ENCODE results near the gene MRPL39. TPM values are rescaled to one million over a fixed set of nuclear protein-coding genes. Genes with fewer than 3 reads are reported as not detected.

Gene MRPL39
- polyA plus RNA-seq, 3 donors = 23.1 to 26.5 (median 24.1) TPM

DNA sequence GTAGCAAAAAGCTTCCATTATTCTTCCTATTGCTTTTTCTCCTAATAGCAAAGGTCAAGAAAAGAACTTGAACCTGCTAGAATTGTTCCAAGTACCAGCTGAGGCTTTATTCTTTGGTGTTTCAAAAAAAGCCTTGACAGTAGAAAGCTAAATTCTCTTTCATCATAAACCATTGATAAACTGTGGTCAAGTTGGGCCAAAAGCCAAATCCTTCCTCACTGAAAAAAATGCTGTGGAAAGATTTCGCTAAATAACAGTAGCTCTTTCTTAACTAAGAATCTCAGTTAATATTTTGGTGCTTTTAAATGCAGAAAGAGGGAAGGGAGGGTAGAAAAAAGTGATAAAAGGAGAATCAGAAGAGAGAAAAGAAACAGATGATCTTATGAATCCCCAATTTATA, 17.8 kb upstream of the MRPL39 start:
- 75 to 79% (median 77%) methylated on average over 1 of the region's 1 CpG for WGBS, 3 donors
- no peak overlapping the region for H3K27ac ChIP-seq (ENCODE audit: low read depth, low read length)

DNA sequence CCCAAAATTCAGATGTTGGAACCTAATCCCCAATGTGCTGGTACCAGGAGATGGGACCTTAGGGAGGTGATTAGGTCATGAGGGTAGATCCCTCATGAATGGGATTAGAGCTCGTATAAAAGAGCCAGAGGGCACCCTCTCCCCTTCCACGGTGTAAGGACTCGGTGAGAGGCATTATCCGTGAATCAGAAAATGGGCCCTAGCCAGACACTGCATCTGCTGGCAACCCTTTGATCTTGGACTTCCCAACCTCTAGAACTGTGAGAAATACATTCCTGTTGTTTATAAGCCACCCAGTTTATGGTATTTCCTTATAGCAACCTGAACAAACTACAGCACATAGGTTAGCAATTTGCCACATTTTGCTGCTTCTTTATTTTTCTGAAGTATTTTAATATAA, 17.2 kb upstream of the MRPL39 start:
- 67 to 91% (median 83%) methylated on average over 4 of the region's 4 CpGs for WGBS, 3 donors
- H3K27ac ChIP-seq (ENCODE audit: low read depth, low read length) = no peak overlapping the region

DNA sequence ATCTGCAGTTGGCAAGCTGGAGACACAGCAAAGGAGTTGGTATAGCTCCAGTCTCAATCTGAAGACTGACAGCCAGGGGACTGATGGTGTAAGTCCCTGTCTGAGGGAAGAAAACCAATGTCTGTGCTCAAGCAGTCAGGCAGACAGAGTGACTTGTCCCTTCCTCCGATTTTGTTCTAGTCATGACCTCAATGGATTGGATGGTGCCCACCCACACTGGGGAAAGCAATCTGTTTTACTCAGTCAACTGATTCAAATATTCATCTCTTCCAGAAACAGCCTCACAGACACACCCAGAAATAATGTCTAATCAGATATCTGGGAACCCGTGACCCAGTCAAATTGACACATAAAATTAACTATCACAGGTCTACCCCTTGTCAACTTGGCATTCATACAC, 11.9 kb upstream of the MRPL39 start:
- WGBS, 3 donors = 59 to 79% (median 73%) methylated on average over 2 of the region's 2 CpGs

DNA sequence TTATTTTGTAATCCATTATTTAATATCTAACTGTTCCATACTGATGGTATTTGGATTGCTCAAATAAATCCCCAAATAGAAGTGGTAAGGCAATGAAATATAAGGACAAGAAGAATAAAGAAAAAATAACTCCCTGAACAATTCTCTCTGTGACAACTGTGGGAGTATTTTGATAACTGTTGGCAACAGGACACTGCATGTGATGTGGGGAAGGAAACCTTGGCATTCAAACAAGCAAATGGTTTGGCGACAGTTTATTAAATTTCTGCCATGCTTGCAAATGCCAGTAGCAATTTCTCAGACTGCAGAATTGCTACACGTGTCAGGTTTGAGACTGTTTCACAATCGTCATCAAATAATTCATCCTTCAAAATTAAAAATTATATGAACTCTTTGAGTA, 8.6 kb upstream of the MRPL39 start:
- no peak overlapping the region for H3K27ac ChIP-seq (ENCODE audit: low read depth, low read length)
- 55 to 61% (median 57%) methylated on average over 3 of the region's 3 CpGs for WGBS, 3 donors

More for the DNA sequence above, 11.9 kb upstream of the MRPL39 start:
- no peak overlapping the region for H3K27ac ChIP-seq (ENCODE audit: low read depth, low read length)

DNA sequence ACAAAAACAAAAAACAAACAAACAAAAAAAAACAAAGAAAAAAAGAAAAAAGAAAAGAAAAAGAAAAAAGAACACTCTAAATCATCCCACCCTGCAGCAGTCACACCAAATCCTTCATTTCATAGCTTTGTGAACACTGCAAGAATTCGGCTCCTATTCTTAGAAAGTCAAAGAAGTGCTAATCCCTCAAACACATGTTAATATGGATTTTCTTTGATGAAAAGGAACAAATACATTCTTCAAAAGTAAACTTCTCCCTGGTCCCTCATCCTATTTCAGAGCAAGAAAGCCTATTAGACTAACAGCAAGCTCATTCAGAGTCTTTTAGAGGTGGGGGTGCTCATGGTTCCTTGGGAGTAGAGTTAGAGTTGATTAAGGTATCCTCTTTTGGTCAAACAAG, 7.2 kb upstream of the MRPL39 start:
- WGBS, 3 donors = 94 to 95% (median 94%) methylated on average over 1 of the region's 1 CpG
- H3K27ac ChIP-seq (ENCODE audit: low read depth, low read length) = no peak overlapping the region

DNA sequence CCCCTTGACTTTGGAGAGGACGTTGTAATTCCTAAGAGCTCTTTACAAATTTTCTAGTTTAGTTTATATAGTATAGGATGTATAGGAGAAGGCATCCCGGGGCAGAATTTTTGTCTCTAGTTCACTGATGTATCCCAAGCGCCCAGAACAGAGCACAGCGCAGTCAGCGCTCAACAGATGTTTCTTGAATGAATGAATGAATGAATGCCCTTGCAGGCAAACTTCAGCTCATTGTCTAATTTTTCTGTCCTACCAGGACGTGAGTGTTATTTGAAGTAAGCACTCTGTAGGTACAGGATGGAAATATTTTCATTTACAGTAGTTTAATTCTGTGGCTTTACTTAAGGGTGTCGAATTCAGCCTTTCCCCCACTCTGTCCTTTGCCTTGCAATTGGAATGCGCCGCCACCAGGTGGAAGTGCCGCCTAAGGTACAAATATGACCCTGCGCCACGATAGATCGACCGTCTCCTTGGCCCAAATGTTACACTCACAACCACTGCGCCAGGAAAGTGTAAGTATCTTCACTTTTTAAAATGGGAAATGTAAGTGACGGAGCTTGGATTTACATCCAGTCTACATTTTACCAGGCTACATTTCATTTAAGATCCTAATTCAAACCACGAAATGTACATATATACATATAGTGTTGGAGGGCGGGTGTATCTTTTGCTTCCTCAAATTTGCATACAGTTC, 910 bp upstream of the MRPL39 start:
- WGBS, 3 donors = 5 to 7% (median 5%) methylated on average over 18 of the region's 18 CpGs
- no peak overlapping the region for H3K27ac ChIP-seq (ENCODE audit: low read depth, low read length)

DNA sequence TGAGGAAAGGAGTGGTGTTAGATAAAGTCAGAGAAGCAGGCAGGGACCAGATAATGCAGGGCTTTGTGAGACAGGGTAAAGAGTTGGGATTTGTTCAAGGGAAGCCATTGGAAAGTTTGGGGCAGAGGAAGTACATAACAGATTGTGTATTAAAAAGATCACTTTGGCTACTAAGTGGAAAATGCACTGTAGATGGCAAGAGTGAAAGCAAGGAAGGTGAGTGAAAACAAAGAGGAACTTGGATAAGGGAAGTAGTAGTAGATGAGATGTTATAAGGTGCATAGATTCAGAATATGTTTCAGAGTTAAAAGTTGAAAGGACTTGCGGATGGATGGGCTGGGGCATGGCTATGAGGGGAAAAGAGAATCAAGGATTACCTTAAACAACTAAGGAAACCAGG, 17.4 kb downstream of the MRPL39 start:
- 92 to 100% (median 98%) methylated on average over 1 of the region's 1 CpG for WGBS, 3 donors

DNA sequence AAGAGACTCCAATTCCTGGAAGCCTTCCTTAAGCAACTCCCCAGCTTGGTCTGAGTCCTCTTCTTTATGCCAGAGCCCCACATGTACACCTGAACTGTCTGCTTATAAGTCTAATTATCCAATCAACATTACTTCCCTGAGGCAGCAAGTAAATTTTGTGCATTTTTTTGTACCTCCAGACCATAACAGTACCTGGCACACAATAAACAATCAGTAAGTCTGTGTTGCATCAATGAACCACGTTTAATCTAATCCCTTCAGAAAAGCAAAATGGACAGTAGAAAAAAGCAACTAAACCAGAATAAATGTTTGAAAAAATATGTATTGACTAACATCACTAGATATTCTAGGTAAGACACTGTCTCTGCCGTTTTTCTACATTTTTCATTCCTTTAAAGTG, 20.5 kb downstream of the MRPL39 start:
- no peak overlapping the region for H3K27ac ChIP-seq (ENCODE audit: low read depth, low read length)
- 80 to 84% (median 84%) methylated on average over 2 of the region's 2 CpGs for WGBS, 3 donors

More for the DNA sequence above, 17.4 kb downstream of the MRPL39 start:
- H3K27ac ChIP-seq (ENCODE audit: low read depth, low read length) = no peak overlapping the region

DNA sequence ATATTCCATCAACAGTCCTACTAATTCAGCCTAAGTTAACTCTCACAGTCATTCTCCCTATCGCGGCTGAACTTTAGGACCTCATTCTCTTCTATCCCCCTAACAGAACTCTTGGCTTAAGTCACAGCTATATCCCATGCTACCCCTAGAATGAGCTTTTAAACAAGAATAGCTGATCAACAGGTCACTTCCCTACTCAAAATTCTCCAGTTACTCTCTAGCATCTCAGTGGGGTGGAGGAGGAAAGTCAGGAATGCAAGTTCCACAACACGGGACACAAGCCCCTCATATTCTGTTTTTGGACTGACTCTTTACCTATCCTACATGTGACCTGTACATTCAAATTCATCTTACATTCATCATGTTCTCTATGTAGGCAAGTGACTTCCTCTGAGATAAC, 21.0 kb downstream of the MRPL39 start:
- 93 to 99% (median 98%) methylated on average over 3 of the region's 3 CpGs for WGBS, 3 donors

DNA sequence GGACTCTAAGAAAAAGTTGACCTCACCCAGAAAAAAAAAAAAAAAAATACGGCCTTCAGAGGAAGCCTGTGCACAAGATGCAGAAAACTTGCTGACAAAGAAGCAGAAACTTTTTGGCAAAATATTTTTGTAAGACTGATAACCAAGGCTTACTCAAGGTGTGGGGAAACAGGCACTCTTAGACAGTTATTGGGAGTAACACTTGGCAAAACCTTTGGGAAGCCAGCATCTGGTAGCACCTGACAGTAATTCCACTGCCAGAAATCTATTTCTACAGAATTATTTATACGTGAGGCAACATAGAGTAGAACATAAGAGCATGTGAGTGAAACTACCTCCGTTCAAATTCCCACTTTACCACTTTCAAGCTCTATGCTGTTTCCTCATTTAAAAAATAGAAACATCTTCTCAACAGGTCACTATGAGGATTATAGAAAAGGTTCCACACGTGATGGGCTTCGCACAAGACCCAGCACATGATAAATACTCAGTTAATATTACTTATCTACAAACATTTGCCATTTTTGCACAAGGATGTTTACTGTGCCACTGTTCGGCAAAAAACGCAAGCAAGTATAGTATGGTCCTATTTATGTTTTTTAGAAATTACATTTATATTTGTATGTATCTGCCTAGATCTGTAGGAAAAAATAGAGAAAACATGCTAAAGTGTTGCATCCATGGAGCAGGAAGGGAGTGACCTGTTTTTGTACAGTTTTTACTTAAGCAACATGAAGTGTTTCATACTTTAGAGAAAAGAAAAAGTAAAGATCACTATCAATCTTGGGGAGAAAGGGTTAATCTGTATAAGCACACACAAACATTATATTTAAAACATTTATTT, 22.2 kb downstream of the MRPL39 start:
- H3K27ac ChIP-seq (ENCODE audit: low read depth, low read length) = no peak overlapping the region
- 42 to 87% (median 86%) methylated on average over 7 of the region's 7 CpGs for WGBS, 3 donors

More for the DNA sequence above, 21.0 kb downstream of the MRPL39 start:
- no peak overlapping the region for H3K27ac ChIP-seq (ENCODE audit: low read depth, low read length)

DNA sequence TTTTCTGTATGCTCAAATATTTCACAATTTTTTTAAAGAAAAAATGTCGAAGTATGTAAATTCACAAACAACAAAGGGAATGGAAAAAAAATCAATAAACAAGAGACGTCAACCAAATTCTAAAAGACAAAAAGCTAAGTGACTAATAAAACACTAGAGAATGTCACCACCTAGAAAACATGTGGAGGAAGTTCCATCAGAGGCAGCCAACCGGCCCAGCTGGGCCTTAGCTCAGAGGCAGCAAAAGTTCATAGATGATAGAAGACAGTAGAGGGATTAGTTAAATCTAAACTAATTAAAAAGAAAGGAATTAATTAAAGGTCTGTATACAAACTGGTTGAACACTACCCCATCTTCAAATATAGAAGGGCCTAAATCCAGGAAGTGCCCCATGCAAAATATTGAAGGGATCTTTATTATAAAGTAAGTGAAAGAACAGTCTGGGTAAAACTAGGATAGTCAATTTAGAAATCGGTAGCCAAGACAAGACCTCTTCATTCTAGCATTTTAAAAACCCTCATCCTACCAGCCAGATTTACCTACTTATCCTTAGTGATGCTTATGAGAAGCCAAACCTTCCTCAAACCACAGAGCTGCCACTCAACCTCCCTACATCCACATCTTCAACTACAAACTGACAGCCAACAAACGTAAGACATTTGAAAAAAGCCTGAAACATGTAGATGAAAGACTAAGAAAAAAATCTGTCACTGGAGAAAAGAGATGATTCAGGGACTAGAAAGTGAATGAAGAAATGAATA, 23.7 kb downstream of the MRPL39 start:
- H3K27ac ChIP-seq (ENCODE audit: low read depth, low read length) = no peak overlapping the region
- 77 to 86% (median 78%) methylated on average over 5 of the region's 5 CpGs for WGBS, 3 donors

DNA sequence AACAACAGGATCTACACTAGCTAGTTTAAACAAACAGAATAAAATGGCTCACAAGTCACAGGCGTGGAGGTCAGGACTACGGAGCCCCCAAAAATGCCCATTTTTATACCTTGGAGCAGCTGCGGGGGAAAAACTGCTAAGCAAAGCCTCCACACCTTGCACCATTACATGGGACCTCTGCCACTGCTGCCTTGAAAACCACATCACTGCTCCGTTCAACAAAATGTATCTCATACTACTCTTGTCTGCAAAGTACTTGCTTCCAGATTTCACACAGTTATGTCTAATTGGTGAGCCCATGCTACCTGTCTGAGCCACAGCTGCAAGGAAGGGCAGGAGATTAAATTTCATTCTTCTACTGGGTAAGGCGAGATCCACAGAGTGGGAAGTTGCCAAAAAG, 24.4 kb downstream of the MRPL39 start:
- WGBS, 3 donors = 88 to 90% (median 89%) methylated on average over 5 of the region's 5 CpGs
- no peak overlapping the region for H3K27ac ChIP-seq (ENCODE audit: low read depth, low read length)

DNA sequence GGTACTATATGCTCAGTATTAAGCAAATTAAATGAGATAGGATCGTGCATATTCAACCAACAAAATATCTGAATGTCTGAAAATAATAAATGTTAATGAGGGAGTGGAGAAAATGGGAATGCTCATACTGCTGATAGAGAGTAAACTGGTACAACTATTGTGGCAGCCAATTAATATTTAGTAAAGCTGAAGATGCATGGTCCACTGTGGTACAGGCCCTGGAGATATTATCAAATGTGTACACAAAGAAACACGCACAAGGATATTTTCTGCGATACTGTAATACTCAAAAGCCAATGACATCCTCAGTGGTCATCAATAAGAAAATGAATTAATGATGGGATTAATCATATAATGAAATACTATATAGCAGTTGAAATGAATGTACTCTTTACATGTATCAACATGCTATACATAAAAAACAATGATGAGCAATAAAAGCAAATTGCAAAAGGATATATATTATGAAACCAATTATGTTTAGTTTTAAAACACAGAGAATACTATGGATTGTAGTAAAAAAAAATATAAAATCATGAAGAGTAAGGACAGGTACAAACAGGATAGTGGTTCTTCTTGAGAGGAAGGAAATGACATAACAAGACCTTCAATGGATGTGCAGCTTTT, 25.0 kb downstream of the MRPL39 start:
- 97 to 99% (median 98%) methylated on average over 3 of the region's 3 CpGs for WGBS, 3 donors
- no peak overlapping the region for H3K27ac ChIP-seq (ENCODE audit: low read depth, low read length)

DNA sequence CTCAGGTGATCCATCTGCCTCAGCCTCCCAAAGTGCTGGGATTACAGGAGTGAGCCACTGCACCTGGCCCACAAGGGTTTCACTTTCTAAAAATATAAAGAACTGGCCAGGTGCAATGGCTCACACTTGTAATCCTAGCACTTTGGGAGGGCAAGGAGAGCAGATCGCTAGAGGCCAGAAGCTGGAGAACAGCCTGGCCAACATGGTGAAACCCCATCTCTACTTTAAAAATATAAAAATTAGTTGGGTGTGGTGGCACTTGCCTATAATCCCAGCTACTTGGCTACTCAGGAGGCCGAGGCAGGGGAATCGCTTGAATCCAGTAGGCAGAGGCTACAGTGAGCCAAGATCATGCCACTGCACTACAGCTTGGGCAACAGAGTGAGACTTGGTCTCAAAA, 25.7 kb downstream of the MRPL39 start:
- no peak overlapping the region for H3K27ac ChIP-seq (ENCODE audit: low read depth, low read length)
- WGBS, 3 donors = 95 to 100% (median 98%) methylated on average over 3 of the region's 3 CpGs

DNA sequence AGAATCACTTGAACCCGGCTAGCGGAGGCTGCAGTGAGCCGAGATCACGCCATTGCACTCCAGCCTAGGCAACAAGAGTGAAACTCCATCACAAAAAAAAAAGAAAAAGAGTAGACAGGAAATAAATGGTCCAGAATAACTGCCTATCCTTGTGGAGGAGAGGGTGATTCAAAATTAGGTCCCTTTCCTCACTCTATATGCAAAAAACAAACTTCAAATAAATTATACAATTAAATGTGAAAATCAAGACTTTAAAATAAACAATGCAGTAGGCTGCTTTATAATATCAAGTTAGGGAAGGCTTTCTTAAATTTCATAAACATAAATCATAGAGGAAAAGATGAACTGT, 26.4 kb downstream of the MRPL39 start:
- WGBS, 3 donors = 96 to 98% (median 98%) methylated on average over 4 of the region's 4 CpGs
- no peak overlapping the region for H3K27ac ChIP-seq (ENCODE audit: low read depth, low read length)

DNA sequence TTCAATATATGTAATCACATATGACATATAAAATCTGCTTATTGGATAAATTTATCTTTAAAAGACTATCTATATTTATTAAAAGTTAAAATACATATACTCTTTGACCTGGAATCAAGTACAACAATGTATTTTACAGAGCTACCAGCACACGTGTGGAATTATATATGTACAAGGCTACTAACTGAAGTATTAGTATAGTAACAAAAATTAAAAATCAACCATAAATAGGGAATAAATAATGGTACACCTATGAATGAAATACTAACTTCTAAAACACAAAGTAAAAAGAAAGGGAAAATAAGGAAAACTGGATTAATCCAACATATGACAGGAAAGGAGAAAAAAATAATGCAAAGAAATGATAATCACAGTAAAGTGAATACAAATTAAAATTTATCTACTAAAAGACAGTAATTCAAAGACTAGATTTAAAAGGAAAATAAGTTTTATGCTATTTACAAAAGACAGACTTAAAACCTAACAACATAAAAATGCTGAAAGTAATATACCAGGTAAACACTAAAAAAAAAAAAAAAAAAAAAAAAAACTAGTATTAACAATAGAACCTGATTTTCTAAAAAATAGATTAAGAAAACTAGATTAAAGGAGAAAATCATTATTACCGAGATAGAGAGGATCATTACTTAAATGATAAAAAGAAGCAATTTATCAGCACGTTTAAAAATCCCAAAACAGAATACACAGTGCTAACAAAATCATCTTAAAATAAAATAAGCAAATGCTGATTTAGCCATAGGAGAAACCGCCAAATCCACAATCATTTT, 27.9 kb downstream of the MRPL39 start:
- H3K27ac ChIP-seq (ENCODE audit: low read depth, low read length) = no peak overlapping the region
- 71 to 73% (median 71%) methylated on average over 4 of the region's 4 CpGs for WGBS, 3 donors

DNA sequence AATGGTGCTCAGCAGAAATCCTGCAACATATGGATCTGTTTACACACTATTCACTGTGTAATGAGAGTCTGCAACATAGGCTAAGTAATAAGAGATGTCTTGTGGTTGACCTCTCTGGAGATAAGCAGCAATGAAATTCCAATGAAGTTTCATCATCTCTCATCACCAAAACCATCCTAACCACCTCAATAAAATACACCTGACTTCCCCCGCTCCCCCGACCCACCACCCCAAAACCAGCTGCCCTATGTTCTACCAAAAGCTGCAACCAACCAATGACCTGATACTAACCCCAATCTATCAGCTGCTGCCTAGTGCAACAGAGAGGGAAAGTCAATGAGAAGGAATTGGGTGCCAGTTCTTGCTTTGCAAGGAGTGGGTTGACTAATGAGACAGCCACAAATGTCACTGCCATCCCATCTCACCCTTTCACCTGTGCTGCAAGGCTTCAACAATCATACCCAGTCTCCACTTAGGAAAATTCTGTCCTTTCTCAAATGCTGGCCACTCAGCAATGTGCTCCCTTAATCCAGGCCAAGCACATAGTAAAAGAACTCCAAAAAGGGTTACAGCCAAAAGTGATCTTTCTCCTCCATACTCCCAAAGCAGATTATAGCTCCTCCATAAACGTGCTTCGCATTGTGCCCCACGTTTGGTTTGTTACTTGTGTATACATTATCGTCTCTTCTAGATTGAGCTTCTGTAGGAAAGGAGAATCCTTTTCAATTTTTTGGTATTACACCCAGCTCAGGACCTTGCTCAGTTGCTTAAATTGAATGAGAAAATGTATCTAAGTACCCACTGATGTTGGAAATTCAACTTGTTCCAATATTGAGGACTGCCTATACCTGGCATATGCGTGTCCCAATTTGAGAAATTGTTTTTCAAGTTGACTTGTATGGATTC, 29.0 kb downstream of the MRPL39 start:
- no peak overlapping the region for H3K27ac ChIP-seq (ENCODE audit: low read depth, low read length)
- WGBS, 3 donors = 90 to 95% (median 94%) methylated on average over 7 of the region's 7 CpGs

All from adipose tissue (tissue), 3 donors.